Uterus (tissue), 2 donors: ENCODE data around the gene TASP1.
"Not testable (repeated sequence)": the region's sequence is repeated elsewhere in the genome, so short reads cannot be mapped to it uniquely, and the experiment has no call there.

Experiments
- CTCF ChIP-seq, 4 experiments: fragments of 200-600 bp in 2 of 4; fragments of 450-650 bp in 2 of 4; sonication (generic) in 2 of 4; IDR thresholded peaks; one replicate each; pipeline ENCODE4 v1.5.1; 2016 to 2019; ENCODE audit warnings: antibody characterized with exemption in 4 of 4, mild to moderate bottlenecking in 2 of 4, moderate library complexity in 1 of 4
- POLR2A ChIP-seq, 2 donors: fragments of 450-650 bp; IDR thresholded peaks; one replicate each; pipeline ENCODE4 v1.6.1; 2016; ENCODE audit warnings: antibody characterized with exemption in 2 of 2, mild to moderate bottlenecking in 1 of 2, moderate library complexity in 1 of 2

GRCh38 chr20:13627525-13627924 lies 11.2 kb downstream of the TASP1 start:
- TF ChIP-seq CTCF, POLR2A (IDR thresholded peaks at IDR 0.05): not testable (repeated sequence)
